HFF-Myc (cell line): ENCODE data around the gene TTLL11.

Experiments
- DNase-seq: peaks from one replicate; pipeline ENCODE4 v3.0.0-alpha.2; 2011; ENCODE audit warnings: low read depth; ENCODE audit errors: extremely low read depth
- H3K4me3 ChIP-seq: replicated peaks from 2 replicates; pipeline ENCODE4 v1.5.1; 2011; ENCODE audit warnings: low read depth, mild to moderate bottlenecking, control low read depth, low read length
- TF ChIP-seq, protein P1 (sequence below): IDR thresholded peaks from 2 replicates; pipeline ENCODE4 v1.5.1; 2012; ENCODE audit warnings: mild to moderate bottlenecking, low read depth, low read length, control low read depth; ENCODE audit errors: missing control alignments

The TTLL11 gene

DNA sequence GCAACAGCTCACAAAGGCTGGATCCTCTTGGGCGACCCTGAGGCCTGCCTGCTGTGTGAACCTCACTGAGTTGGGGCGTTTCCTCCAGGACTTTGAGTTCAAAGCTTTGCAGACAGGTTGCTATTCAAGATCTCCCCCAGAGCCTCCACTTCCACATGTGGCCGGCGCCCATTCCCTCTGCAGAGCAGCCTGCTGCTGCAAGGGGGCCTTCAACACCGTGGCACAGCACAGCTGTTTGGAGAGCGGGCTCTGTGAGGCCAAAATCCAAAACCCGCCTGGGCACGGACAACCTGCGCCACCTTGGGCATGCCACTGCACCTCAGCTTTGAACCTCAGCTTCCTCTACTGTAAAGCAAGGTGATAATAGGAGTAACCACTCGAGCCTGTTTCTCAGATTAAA, 281.4 kb downstream of the TTLL11 start:
- no peak overlapping the region for H3K4me3 ChIP-seq
- no peak for DNase-seq
- TF ChIP-seq, protein P1, sequence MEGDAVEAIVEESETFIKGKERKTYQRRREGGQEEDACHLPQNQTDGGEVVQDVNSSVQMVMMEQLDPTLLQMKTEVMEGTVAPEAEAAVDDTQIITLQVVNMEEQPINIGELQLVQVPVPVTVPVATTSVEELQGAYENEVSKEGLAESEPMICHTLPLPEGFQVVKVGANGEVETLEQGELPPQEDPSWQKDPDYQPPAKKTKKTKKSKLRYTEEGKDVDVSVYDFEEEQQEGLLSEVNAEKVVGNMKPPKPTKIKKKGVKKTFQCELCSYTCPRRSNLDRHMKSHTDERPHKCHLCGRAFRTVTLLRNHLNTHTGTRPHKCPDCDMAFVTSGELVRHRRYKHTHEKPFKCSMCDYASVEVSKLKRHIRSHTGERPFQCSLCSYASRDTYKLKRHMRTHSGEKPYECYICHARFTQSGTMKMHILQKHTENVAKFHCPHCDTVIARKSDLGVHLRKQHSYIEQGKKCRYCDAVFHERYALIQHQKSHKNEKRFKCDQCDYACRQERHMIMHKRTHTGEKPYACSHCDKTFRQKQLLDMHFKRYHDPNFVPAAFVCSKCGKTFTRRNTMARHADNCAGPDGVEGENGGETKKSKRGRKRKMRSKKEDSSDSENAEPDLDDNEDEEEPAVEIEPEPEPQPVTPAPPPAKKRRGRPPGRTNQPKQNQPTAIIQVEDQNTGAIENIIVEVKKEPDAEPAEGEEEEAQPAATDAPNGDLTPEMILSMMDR, result no peak

DNA sequence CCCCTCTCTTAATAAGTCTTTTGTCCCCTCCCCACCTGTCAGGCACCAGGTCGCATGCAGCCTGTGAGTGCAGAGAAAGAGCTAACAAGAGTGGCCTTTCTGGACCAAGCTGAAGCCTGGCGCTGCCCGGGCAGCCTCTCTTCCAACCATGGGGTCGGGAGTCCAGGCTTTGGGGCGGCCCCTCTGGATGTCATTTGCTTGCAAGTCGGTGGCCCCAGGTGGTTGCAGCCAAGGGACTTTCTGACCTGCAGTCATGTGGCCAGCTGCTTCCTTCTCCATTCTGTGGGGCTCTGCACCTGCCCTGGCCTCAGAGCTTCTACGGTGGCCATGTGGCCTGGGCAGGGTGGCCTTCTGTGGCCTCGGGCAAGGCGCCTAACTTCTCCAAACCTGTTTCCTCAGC, 282.0 kb downstream of the TTLL11 start:
- DNase-seq, result no peak
- TF ChIP-seq, protein P1, result no peak
- H3K4me3 ChIP-seq, result no peak overlapping the region

DNA sequence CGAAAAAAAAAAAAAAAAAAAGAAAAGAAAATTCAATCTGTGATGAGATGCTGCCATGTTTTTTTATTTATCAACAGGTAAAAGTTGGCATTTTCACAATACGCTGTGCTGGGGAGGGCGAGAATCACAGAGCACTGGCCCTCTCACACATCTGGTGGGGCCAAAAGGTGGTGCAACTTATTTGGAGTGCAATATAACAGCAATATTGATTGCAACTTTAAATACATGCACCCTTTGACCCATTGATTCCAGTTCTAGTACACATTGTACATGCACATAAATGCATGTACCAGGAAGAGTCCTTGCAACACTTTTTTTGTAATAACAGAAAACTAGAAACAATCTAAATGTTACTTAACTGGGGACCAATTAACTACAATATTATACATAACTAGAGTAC, 282.6 kb downstream of the TTLL11 start:
- DNase-seq, result no peak

DNA sequence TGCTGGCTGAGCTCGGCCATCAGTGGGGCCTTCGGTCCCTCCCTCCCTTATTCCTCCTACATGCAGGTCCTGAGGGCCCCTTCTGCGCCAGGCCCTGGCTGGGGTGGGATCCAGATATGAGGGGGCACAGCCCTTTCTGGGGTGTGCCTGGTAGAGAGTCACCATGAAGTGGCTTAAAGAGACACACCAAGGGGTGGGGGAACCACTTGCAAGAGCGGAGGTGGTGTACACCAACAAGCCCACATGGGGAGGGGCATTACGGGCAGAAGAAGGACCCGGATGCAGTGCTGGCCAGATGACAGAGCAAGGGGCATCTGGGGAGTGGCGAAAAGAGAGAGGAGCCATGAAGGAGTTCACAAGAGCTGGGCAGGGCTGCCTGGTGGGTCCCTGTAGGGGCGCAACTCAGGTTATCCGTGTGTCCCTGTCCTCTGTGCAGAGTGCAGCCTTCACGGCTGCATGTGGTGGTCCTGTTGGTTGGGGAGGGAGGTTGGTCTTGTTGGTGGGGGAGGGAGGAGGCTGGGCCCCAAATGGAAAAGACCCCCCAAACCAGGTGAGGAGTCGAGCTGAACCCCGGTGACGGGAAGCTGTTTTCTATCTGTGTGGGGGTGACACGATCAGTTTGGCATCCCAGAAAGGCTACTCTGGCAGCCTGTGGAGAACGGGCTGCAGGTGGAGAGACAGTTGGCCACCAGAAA, 283.6 kb downstream of the TTLL11 start:
- TF ChIP-seq, protein P1, result no peak
- no peak overlapping the region for H3K4me3 ChIP-seq
- DNase-seq, result no peak

More for the DNA sequence above, 282.6 kb downstream of the TTLL11 start:
- TF ChIP-seq, protein P1, result no peak
- no peak overlapping the region for H3K4me3 ChIP-seq

DNA sequence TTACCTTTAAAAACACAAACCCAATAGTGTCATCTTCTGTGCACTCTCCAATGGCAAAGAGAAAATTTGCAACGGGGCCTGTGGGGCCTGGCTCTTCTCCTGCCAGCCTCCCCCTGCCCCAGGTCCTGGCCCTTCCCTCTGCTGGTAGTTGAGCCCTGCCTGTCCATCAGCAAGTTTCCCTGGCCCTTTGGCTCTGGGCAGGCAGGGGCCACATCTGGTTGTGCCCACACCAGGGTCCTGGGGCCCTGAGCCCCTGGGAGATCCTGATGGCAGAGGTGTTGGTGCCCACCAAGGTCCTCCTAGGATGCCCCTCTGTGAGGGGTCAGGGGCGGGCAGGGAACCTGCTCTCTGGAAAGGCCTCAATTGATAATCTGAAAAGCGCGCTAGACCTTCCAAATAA, 284.3 kb downstream of the TTLL11 start:
- DNase-seq, result no peak
- TF ChIP-seq, protein P1, result no peak
- no peak overlapping the region for H3K4me3 ChIP-seq

DNA sequence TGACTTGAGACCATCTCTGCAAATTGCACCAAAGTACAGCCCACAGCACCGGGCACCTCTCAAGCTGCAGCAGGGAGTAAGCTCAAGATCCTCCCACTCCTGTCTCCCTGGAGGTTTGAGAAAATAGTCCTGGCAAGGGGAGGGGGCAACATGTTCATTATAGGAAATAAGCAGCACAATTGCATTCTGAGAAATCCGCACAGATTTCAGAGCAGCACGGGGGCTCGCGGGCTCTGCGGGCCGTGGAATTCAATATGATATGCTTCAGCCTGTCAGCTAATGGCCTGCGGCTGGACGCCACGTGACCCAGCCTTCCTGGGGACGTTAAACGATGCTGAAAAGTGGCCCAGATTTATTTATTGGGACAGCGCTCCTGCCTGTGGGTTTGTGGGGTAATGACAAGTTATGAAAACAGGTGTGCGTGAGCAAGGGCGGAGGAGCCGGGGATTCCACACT, 285.3 kb downstream of the TTLL11 start:
- no peak overlapping the region for H3K4me3 ChIP-seq
- DNase-seq, result no peak

More for the DNA sequence above, 285.3 kb downstream of the TTLL11 start:
- TF ChIP-seq, protein P1, result no peak
